ENCODE measurements around the gene ABCA10. TPM values are rescaled to one million over a fixed set of nuclear protein-coding genes. Genes with fewer than 3 reads are reported as not detected.

ABCA10 gene
- total and polyA plus RNA-seq, 2 of the 13 experiments (the other 11 are each of a cell fraction or from before 2014, with no cell fraction given), result 0.02 to 0.08 TPM

GRCh38 chr17:69159418-69159817, 69.2 kb downstream of the ABCA10 start:
- FAIRE-seq (no peak), ATAC-seq (no peak), DNase-seq (ENCODE audit: low spot score) (no peak)
- no peak overlapping the region for H3K27ac ChIP-seq (ENCODE audit: extremely low read length, insufficient read depth, low read length)
- CTCF ChIA-PET (ENCODE audit: low intra/inter-chr PET ratio, low total read pairs), result no interaction called here
- H3K27me3 ChIP-seq (ENCODE audit: control insufficient read depth in 1 of 2, insufficient read depth in 2 of 2, low read length in 2 of 2), result no peaks in the 10 kb centered on the region
- POLR2A ChIA-PET, result no interaction called here
- TF ChIP-seq ZNF563 (CRISPR knock-in tag; IDR thresholded peaks at IDR 0.05) (no peak), ATF7 (IDR thresholded peaks at IDR 0.05) (peak; percentile 64), ATF7 (CRISPR knock-in tag; IDR thresholded peaks at IDR 0.05) (no peak)
- H4K20me1 ChIP-seq (ENCODE audit: insufficient read depth, low read length), result no peaks in the 10 kb centered on the region
- no peaks in the 10 kb centered on the region for H3K36me3 ChIP-seq (replicated peaks in 1 of 2; ENCODE audit: control insufficient read depth in 1 of 2, insufficient read depth in 2 of 2, low read length in 2 of 2)
- no peak overlapping the region for H3K4me3 ChIP-seq (replicated peaks in 1 of 3; ENCODE audit: insufficient read depth in 1 of 3, low read depth in 2 of 3, low read length in 3 of 3)
- no peaks in the 10 kb centered on the region for H3K79me2 ChIP-seq (ENCODE audit: insufficient read depth, low read length)
- in situ Hi-C loops (cut with HindIII; ENCODE audit: extremely low pct_ligation_motif_present, low pct_unique_long_range_greater_than_20kb) (no loop called here), intact Hi-C loops (cut with micrococcal nuclease; ENCODE audit: unreplicated experiment) (no loop called here)
- H3K4me1 ChIP-seq (ENCODE audit: insufficient read depth, low read length), result 0 out of 2 replicates have a peak, but pooled peaks cover 2% of the 10 kb centered on the region
- no peak overlapping the region for H2AFZ ChIP-seq (ENCODE audit: low read length)
- H3K9ac ChIP-seq (ENCODE audit: insufficient read depth, low read depth, low read length), result no peak overlapping the region
- BruUV-seq (replicated peaks), result no TSS peak
- H3K4me2 ChIP-seq (ENCODE audit: low read depth, low read length), result no peak overlapping the region
- H3K9me3 ChIP-seq (ENCODE audit: low read length), result no peaks in the 10 kb centered on the region

DNA sequence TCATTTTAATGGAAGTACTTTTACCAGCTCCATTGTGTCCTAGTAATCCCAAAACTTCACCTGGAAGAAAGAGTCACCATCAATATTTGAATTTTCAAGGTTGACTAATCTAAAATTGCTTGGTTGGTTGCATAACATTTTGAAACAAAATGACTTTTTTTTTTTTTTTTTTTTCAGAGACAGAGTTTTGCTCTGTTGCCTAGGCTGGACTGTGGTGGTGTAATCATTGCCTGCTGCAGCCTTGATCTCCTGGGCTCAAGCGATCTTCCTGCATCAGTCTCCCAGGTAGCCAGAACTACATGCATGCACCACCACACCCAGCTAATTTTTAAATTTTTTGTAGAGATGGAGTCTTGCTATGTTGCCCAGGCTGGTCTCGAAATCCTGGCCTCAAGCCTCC, 74.4 kb downstream of the ABCA10 start:
- H2AFZ ChIP-seq (ENCODE audit: low read length), result no peak overlapping the region
- TF ChIP-seq IKZF5 (CRISPR knock-in tag; IDR thresholded peaks at IDR 0.05) (no peak), HNF4A (CRISPR knock-in tag; IDR thresholded peaks at IDR 0.05) (0 out of 2 replicates have a peak, but pooled peaks have one; percentile 36), SOX6 (IDR thresholded peaks at IDR 0.05) (no peak), SOX6 (CRISPR knock-in tag; IDR thresholded peaks at IDR 0.05) (0 out of 2 replicates have a peak, but pooled peaks have one; percentile 13), ZNF790 (CRISPR knock-in tag; IDR thresholded peaks at IDR 0.05; ENCODE audit: borderline replicate concordance) (no peak), ZNF121 (CRISPR knock-in tag; IDR thresholded peaks at IDR 0.05) (peak; percentile 82), MED1 (CRISPR knock-in tag; IDR thresholded peaks at IDR 0.05) (0 out of 2 replicates have a peak, but pooled peaks have one; percentile 11), ZNF362 (CRISPR knock-in tag; IDR thresholded peaks at IDR 0.05; ENCODE audit: borderline replicate concordance) (peak; percentile 85), CEBPB (IDR thresholded peaks at IDR 0.05; ENCODE audit: borderline replicate concordance, low read depth, low read length) (peak; percentile 65), ZNF629 (CRISPR knock-in tag; conservative IDR thresholded peaks at IDR 0.05) (no peak)
- TF ChIP-seq, protein P1, sequence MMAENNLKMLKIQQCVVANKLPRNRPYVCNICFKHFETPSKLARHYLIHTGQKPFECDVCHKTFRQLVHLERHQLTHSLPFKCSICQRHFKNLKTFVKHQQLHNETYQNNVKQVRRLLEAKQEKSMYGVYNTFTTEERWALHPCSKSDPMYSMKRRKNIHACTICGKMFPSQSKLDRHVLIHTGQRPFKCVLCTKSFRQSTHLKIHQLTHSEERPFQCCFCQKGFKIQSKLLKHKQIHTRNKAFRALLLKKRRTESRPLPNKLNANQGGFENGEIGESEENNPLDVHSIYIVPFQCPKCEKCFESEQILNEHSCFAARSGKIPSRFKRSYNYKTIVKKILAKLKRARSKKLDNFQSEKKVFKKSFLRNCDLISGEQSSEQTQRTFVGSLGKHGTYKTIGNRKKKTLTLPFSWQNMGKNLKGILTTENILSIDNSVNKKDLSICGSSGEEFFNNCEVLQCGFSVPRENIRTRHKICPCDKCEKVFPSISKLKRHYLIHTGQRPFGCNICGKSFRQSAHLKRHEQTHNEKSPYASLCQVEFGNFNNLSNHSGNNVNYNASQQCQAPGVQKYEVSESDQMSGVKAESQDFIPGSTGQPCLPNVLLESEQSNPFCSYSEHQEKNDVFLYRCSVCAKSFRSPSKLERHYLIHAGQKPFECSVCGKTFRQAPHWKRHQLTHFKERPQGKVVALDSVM (CRISPR knock-in tag; IDR thresholded peaks at IDR 0.05), result 0 out of 2 replicates have a peak, but pooled peaks have one; percentile 29
- TF ChIP-seq, protein P2, sequence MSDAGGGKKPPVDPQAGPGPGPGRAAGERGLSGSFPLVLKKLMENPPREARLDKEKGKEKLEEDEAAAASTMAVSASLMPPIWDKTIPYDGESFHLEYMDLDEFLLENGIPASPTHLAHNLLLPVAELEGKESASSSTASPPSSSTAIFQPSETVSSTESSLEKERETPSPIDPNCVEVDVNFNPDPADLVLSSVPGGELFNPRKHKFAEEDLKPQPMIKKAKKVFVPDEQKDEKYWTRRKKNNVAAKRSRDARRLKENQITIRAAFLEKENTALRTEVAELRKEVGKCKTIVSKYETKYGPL (CRISPR knock-in tag; IDR thresholded peaks at IDR 0.05), result 0 out of 2 replicates have a peak, but pooled peaks have one; percentile 27

More for the DNA sequence above, 74.4 kb downstream of the ABCA10 start:
- in situ Hi-C loops (cut with HindIII; ENCODE audit: extremely low pct_ligation_motif_present, low pct_unique_long_range_greater_than_20kb) (no loop called here), intact Hi-C loops (cut with micrococcal nuclease; ENCODE audit: unreplicated experiment) (no loop called here)
- Histone ChIP-seq H3K36me3 (replicated peaks in 1 of 2; ENCODE audit: control insufficient read depth in 1 of 2, insufficient read depth in 2 of 2, low read length in 2 of 2) (no peaks in the 10 kb centered on the region), H3K4me2 (ENCODE audit: low read depth, low read length) (no peak overlapping the region), H3K27ac (ENCODE audit: extremely low read length, insufficient read depth, low read length) (no peak overlapping the region), H4K20me1 (ENCODE audit: insufficient read depth, low read length) (no peaks in the 10 kb centered on the region), H3K9me3 (ENCODE audit: low read length) (no peaks in the 10 kb centered on the region), H3K9ac (ENCODE audit: insufficient read depth, low read depth, low read length) (no peak overlapping the region), H3K4me3 (replicated peaks in 1 of 3; ENCODE audit: insufficient read depth in 1 of 3, low read depth in 2 of 3, low read length in 3 of 3) (no peak overlapping the region), H3K79me2 (ENCODE audit: insufficient read depth, low read length) (no peaks in the 10 kb centered on the region), H3K4me1 (ENCODE audit: insufficient read depth, low read length) (0 out of 2 replicates have a peak, but pooled peaks cover 5% of the 10 kb centered on the region), H3K27me3 (ENCODE audit: control insufficient read depth in 1 of 2, insufficient read depth in 2 of 2, low read length in 2 of 2) (peaks cover 0 to 7% of the 10 kb centered on the region in 2 experiments; a peak in 2 of 5 replicates)
- ATAC-seq (peak; percentile 90), DNase-seq (ENCODE audit: low spot score) (peak; percentile 15), FAIRE-seq (no peak)
- CTCF ChIA-PET (ENCODE audit: low intra/inter-chr PET ratio, low total read pairs), result no interaction called here
- no TSS peak for BruUV-seq (replicated peaks)
- 9% methylated on average over 2 of the region's 2 CpGs for WGBS (ENCODE audit: low lambda C conversion rate)
- POLR2A ChIA-PET, result interaction anchor here (0.7 kb wide), 1 partner anchor 920 kb away, joined by 3 read pairs; no protein-coding TSS in a partner anchor
